HG03439 (cell line): ENCODE results near the gene RETREG1.
"Not testable (repeated sequence)": the region's sequence is repeated elsewhere in the genome, so short reads cannot be mapped to it uniquely, and the experiment has no call there.

Source experiments
- ATAC-seq: cut with Tn5 transposase; IDR thresholded peaks from one replicate; pipeline ENCODE4 v1.9.1; 2021; ENCODE audit warnings: mild to moderate bottlenecking, moderate library complexity; ENCODE audit not compliant: unreplicated experiment

Gene RETREG1

DNA sequence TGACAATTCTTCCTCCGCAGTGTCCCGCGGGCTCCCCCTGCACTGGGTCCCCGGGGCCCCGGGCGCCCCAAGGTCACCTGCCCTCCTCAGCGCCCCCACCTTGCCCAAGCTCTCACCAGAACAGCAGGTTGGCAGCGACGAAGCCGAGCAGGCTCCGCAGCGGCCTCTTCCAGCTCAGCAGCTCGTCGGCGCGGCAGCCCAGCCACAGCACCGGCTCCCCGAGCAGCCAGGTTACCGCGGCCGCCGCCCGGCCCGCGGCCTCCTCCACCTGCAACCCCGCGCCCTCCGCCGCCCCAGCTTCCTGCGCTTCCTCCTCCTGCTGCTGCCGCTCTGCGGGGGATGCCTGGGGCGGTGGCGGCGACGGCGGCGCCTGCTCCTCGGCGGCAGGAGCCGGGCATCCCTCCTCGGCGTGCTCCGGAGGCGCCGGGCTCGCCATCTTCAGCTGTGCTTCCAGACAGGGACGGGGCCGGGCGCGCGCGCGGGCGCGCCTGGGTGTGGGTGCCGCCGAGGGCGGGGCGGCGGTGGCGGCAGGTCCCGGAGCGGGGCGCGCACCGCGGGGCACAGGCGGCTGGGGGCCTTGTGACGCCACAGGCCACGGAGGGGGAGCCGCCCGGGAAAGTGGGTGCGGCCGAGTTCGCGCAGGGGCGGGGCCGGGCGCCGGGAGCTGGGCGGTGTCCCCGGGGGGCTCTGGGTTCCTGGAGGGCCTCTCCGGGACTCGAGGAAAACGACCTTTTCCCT, at the start of gene RETREG1:
TSS of gene RETREG1 (minus strand) at position 462 of the 738 bp plus-strand sequence. CDS start at position 436, 26 bp downstream.
- ATAC-seq, result peak; percentile 69

- no peak for ATAC-seq
Measured at GRCh38 chr5:16666130-16666882, 49.5 kb upstream of the RETREG1 start.

DNA sequence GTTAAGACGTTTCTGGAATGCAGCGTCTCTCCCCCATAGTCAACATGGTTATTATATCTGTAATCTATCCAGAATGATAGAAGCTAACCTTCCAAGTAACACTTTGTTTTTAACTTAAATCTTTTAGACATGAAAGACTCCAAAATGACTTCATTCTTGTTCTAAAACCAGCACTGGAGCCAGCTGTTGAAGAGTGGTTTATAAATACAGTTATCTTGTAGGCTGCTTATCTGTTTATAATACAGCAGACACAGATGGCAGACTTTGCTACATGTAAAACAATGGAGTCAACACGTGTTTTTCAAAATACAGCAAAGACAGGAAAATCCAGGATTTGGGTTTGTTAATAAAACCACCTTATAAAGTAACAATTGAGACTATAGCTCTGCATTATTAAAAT, 48.8 kb upstream of the RETREG1 start:
- no peak for ATAC-seq

DNA sequence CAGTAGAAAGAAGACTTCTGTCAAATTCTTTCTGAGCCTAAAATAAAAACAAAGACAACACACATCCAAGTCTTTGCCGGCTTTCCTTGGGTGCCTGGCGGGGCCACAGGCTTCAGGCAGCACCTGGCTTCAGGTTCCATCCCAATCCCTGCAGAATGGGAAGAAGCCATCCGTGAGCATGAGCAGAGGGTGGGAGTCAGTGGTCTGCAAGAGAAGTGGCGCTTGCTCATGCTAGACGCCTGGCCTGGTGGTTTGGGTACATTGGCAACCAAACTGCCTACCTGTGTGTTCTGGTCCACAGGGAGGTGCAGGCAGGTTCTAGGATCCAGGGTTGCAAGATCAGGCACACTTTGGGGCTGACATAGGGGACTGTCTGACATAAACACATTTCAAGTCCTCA, 47.6 kb upstream of the RETREG1 start:
- ATAC-seq, result no peak

DNA sequence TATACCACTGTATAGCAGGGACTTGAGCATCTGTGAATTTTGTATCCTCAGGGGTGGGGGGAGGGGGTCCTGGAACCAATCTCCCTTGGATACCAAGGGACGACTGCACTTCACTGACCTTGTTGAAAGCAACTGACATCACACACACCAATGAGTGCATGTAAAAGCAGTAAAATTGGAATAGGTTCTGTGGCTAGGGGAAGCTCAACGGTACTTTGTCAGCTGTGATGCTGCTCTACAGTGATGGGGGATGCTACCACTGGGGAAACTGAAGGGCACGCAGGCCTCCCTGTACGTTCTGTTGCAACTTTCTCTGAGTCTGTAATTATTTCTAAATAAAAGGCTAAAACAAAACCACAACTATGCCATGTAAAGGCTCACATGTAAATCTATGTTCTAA, 47.0 kb upstream of the RETREG1 start:
- ATAC-seq, result no peak

DNA sequence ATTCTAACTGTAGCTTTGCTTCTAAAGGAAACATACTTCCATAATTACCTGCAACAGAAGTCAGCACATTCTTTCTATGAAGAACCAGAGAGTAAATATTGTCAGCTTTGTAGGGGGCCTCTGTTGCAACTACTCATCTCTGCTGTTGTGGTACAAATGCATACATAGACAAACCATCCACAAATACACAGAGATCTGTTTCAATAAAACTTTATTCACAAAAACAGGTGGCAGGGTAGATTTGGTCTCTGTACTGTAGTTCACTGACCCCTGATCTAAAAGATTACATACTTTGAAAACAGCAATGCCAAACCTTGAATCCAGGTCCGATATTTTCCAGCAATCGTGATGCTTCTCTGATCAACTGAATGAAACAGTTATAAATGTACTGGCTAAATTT, 44.9 kb upstream of the RETREG1 start:
- no peak for ATAC-seq

GRCh38 chr5:16660982-16661381, 44.2 kb upstream of the RETREG1 start:
- no peak for ATAC-seq

- ATAC-seq, result no peak
Measured at GRCh38 chr5:16659536-16659935, 42.7 kb upstream of the RETREG1 start.

GRCh38 chr5:16656561-16657191, 39.9 kb upstream of the RETREG1 start:
- no peak for ATAC-seq

DNA sequence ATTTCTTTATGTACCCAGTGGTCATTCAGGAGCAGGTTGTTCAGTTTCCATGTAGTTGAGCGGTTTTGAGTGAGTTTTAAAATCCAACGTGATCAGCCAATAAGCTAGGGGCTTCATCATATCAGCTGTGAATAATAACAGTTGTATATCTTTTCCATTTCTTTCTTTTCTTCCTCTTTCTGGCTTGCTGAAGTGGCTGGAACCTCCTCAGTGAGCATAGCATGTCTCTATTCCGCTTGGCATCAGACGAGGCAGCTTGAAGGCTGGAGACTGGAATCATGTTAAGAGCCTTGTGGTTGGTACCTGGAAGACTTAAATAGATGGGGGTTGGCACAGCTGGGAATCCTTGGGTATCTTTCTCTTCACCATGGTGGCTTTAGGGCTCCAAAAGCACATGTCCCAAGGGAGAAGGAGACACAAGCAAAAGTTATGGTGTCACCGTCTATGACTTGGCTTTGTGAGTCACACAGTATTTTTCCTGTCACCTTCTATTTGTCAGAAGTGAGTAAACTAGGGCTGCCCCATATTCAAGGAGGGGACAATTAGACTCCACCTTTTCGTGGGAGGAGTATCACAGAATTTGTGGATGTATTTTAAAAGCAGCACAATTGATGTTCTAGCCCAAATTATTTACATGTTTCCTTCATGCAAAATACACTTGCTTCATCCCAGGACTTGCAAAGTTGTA, 38.0 kb upstream of the RETREG1 start:
- ATAC-seq, result no peak

DNA sequence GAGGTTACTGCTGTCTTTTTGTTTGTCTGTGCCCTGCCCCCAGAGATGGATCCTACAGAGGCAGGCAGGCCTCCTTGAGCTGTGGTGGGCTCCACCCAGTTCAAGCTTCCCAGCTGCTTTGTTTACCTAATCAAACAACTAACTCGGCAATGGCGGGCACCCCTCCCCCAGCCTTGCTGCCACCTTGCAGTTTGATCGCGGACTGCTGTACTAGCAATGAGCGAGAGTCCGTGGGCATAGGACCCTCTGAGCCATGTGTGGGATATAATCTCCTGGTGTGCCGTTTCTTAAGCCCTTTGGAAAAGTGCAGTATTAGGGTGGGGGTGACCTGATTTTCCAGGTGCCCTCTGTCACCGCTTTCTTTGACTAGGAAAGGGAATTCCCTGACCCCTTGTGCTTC, 31.9 kb upstream of the RETREG1 start:
- ATAC-seq, result not testable (repeated sequence)

DNA sequence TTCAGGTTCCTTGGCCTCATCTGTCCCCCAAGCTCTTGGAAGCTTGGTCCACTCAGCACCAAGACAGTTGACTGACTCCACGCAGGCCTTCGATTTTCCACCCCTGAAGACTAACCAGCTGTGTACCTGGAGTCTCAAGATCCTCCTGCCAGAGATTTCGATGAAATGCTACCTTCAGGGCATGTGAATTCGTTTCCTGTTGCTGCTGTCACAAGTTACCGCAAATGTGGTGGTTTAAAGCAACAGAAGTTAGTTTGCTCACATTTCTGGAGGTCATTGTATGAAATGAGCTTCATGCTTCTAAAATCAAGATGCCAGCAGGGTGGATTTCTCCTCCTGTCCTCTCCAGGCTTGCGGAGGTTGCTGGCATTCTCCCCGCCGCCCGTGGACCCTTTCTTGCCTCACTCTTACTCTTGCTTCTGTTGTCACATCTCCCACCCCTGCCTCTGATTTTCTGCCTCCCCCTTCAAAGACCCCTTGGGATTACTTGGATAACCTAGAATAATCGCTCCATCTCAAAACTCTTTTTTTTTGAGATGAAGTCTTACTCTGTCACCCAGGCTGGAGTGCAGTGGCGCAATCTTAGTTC, 27.6 kb upstream of the RETREG1 start:
- no peak for ATAC-seq

DNA sequence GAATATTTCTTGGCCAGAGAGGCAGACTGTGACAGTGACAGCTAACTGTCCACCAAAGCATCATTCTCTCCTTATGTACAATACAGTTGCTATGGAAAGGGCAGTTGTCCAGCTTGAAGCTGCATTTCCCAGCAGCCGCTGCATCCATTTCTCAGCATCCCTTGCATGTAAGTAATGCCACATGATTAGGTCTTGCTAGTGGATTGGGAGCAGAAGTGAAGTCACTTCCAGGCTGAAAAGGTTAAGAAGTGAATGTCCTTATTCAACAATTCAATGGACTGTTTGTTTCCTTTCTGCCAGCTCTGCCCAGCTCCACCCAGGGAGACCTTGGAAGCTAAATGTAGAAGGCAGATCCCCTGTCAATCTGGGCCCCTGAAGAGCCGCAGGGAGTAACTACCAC, 26.1 kb upstream of the RETREG1 start:
- no peak for ATAC-seq

DNA sequence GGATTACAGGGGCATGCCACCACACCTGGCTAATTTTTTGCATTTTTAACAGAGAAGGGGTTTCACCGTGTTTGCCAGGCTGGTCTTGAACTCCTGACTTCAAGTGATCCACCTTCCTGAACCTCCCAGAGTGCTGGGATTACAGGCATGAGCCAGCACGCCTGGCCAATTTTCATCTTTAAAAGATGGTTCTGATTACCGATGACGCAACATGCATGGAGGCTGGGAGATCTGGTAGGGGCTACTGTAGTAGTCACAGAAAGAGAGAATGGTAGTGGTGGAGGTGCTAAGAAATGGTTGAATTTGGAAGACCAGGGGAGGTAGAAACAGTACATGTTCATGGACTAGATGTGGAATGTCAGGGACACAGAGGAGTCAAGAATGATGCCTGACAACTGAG, 22.4 kb upstream of the RETREG1 start:
- ATAC-seq, result no peak

- ATAC-seq, result no peak
Measured at GRCh38 chr5:16628376-16628775, 11.6 kb upstream of the RETREG1 start.

DNA sequence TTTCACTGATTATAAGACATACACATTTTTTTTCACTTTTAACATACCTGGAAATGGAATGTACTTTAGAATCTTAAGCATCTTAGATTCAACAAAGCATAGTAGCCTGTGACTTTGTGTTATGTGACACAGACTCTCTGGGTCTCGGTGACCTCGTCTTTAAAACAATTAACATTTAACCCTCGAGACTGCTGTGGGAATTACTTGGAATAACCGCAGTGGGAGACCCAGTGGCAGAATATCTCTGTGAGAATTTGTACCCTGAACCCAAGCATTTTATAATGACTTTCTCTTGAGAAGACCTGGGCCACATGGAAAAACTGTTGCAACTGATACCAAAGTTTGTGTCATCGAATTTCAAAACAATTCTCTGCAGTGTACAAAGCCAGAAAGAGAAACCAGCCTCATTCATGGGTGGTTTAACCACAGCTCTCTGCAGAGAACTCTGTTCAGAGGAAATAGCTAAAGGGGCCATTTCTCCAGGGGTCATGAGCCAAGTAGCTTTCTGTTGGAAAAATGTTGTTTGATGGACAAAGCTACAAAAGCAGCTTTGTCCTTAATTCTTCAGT, 10.0 kb upstream of the RETREG1 start:
- no peak for ATAC-seq

DNA sequence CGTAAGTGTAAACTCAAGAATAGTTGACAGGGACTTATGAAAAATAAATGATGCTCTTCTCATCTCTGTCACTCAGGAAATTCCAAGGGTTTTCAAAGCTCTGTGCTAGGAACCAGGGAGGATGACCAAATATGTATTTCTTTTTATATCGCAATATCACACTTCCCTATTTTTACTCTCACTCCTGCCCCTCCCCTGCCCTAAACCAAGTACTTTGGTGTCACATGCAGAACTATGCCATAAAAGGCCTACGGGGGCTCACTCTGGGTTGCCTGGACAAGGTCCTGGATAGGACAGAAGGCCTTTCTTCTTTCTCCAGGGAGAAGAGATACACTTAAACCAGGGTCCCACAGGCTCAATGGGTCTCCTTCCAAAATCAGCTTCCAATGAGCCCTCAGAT, 8.3 kb upstream of the RETREG1 start:
- no peak for ATAC-seq

- ATAC-seq, result no peak
Measured at GRCh38 chr5:16619136-16619535, 2.3 kb upstream of the RETREG1 start.

DNA sequence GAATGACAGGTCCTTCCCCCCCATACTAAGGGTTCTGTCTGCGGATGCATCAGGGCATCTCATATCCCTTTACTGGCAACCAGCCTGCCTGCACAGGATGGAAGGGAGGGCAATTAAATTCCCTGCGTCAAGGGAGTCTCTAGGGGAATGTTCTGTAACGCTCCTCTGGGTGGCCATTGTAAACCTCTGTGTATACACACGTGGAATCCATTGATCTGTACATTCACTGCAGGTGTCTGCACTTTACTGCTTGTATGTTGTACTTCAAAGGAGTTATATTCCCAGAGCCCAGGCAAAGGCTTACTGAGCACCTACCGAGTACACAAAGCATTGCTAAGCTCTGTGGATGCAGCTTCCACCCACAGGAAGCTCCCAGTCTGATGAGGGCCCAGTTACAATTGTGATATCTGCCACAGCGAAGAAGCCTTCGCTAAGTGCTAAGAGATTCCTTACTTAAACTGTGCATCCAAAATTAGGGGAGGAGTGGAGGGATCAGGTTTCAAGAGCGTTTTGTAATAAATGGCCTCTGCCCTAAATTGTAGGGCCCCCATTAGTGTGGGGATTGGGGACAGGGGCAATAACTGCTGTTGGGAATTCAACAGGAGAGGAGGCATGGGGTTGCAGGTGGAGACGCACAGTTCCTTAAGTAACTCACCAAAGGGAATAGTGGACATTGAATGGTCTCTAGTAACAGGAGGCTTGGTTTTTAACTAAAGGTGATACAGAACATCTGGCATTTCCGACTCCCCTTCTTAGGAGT, 1.5 kb upstream of the RETREG1 start:
- no peak for ATAC-seq
